SW 1271 (cell line): ENCODE measurements around the gene VASH2.
"Not testable (repeated sequence)": the region's sequence is repeated elsewhere in the genome, so short reads cannot be mapped to it uniquely, and the experiment has no call there.

Source experiments
- DNase-seq, 2 experiments: peaks; one replicate each; lab custom pipeline; 2025; lab: John Stamatoyannopoulos, UW

Gene VASH2

GRCh38 chr1:212957546-212957945, 7.2 kb downstream of the VASH2 start:
- DNase-seq = no peak

- DNase-seq = no peak
Measured at GRCh38 chr1:212958175-212958574, 7.8 kb downstream of the VASH2 start.

GRCh38 chr1:212959266-212960220, 9.2 kb downstream of the VASH2 start:
- DNase-seq = no peak

GRCh38 chr1:212960932-212961331, 10.6 kb downstream of the VASH2 start:
- no peak for DNase-seq

GRCh38 chr1:212962509-212962908, 12.2 kb downstream of the VASH2 start:
- no peak for DNase-seq

- DNase-seq = no peak
Measured at GRCh38 chr1:212964102-212964501, 13.8 kb downstream of the VASH2 start.

- DNase-seq = not testable (repeated sequence)
Measured at GRCh38 chr1:212964993-212965392, 14.7 kb downstream of the VASH2 start.

- no peak for DNase-seq
Measured at GRCh38 chr1:212966616-212967015, 16.3 kb downstream of the VASH2 start.

GRCh38 chr1:212967801-212968200, 17.5 kb downstream of the VASH2 start:
- DNase-seq = peak in 1 of 2 experiments; percentile 17

- DNase-seq = no peak
Measured at GRCh38 chr1:212968368-212968863, 18.1 kb downstream of the VASH2 start.

- DNase-seq = no peak
Measured at GRCh38 chr1:212970085-212970484, 19.7 kb downstream of the VASH2 start.

GRCh38 chr1:212971312-212971711, 21.0 kb downstream of the VASH2 start:
- no peak for DNase-seq

GRCh38 chr1:212973426-212973825, 23.1 kb downstream of the VASH2 start:
- DNase-seq = no peak

- DNase-seq = no peak
Measured at GRCh38 chr1:212973899-212974298, 23.6 kb downstream of the VASH2 start.

GRCh38 chr1:212974711-212975110, 24.4 kb downstream of the VASH2 start:
- DNase-seq = no peak

GRCh38 chr1:212975111-212975918, 25.0 kb downstream of the VASH2 start:
- DNase-seq = no peak

- DNase-seq = no peak
Measured at GRCh38 chr1:212976586-212976985, 26.2 kb downstream of the VASH2 start.

GRCh38 chr1:212977781-212978645, 27.7 kb downstream of the VASH2 start:
- DNase-seq = no peak

GRCh38 chr1:212979340-212980122, 29.2 kb downstream of the VASH2 start:
- no peak for DNase-seq

GRCh38 chr1:212980123-212980785, 29.9 kb downstream of the VASH2 start:
- DNase-seq = no peak
